Dendritic cell treated with granulocyte-macrophage colony-stimulating factor and Interleukin-4, amounts not matched to agents 40 ng/mL and 50 ng/mL, for 4 days (primary cell): Measurements from ENCODE around the gene MALAT1.

Source experiments
- H3K27ac Mint-ChIP-seq: one replicate; pipeline ENCODE4 v1.8.0; 2022; ENCODE audit warnings: mild to moderate bottlenecking, mixed read lengths
- H3K27me3 Mint-ChIP-seq: one replicate; pipeline ENCODE4 v1.8.0; 2022; ENCODE audit warnings: mild to moderate bottlenecking, mixed read lengths
- H3K36me3 Mint-ChIP-seq: one replicate; pipeline ENCODE4 v1.8.0; 2022; ENCODE audit warnings: low read depth, mixed read lengths
- H3K4me1 Mint-ChIP-seq: one replicate; pipeline ENCODE4 v1.8.0; 2022; ENCODE audit warnings: low read depth, mixed read lengths
- H3K4me3 Mint-ChIP-seq: one replicate; pipeline ENCODE4 v1.8.0; 2022; ENCODE audit warnings: mild to moderate bottlenecking, moderate library complexity, mixed read lengths
- H3K9me3 Mint-ChIP-seq: one replicate; pipeline ENCODE4 v1.8.0; 2022; ENCODE audit warnings: mixed read lengths
- intact Hi-C: fragments of 100-400 bp; cut with micrococcal nuclease; formaldehyde crosslinking; loops from one replicate; pipeline ENCODE4 v1.15.0; 2022

Gene MALAT1

GRCh38 chr11:65498727-65498976 is 193 bp upstream of the MALAT1 start:
- intact Hi-C loops = loop anchor here (5.0 kb wide), 1 partner anchor 116 kb away; the partner anchor contains the start of gene SLC25A45
- no peak overlapping the region for H3K4me3 Mint-ChIP-seq
- H3K4me1 Mint-ChIP-seq = peaks cover 37% of the 10 kb centered on the region
- no peaks in the 10 kb centered on the region for H3K9me3 Mint-ChIP-seq
- H3K27me3 Mint-ChIP-seq = no peaks in the 10 kb centered on the region
- peaks cover 6% of the 10 kb centered on the region for H3K36me3 Mint-ChIP-seq
- H3K27ac Mint-ChIP-seq = no peak overlapping the region

- H3K4me1 Mint-ChIP-seq = peaks cover 36% of the 10 kb centered on the region
- H3K27me3 Mint-ChIP-seq = no peaks in the 10 kb centered on the region
- H3K9me3 Mint-ChIP-seq = no peaks in the 10 kb centered on the region
- no peak overlapping the region for H3K4me3 Mint-ChIP-seq
- intact Hi-C loops = loop anchor here (5.0 kb wide), 1 partner anchor 118 kb away; the partner anchor contains the start of gene SLC25A45
- no peak overlapping the region for H3K27ac Mint-ChIP-seq
- H3K36me3 Mint-ChIP-seq = peaks cover 6% of the 10 kb centered on the region
Measured at GRCh38 chr11:65499713-65500386, 1.0 kb downstream of the MALAT1 start.

- H3K36me3 Mint-ChIP-seq = peaks cover 6% of the 10 kb centered on the region
- no peaks in the 10 kb centered on the region for H3K27me3 Mint-ChIP-seq
- H3K27ac Mint-ChIP-seq = no peak overlapping the region
- peaks cover 44% of the 10 kb centered on the region for H3K4me1 Mint-ChIP-seq
- H3K9me3 Mint-ChIP-seq = no peaks in the 10 kb centered on the region
- intact Hi-C loops = no loop called here
- no peak overlapping the region for H3K4me3 Mint-ChIP-seq
Measured at GRCh38 chr11:65500387-65501185, 1.7 kb downstream of the MALAT1 start.

GRCh38 chr11:65501186-65501471 is 2.3 kb downstream of the MALAT1 start:
- Mint-ChIP-seq H3K36me3 (peaks cover 6% of the 10 kb centered on the region), H3K27ac (no peak overlapping the region), H3K9me3 (no peaks in the 10 kb centered on the region), H3K4me3 (no peak overlapping the region), H3K4me1 (peaks cover 45% of the 10 kb centered on the region), H3K27me3 (no peaks in the 10 kb centered on the region)
- intact Hi-C loops = no loop called here

- intact Hi-C loops = no loop called here
- peaks cover 45% of the 10 kb centered on the region for H3K4me1 Mint-ChIP-seq
- H3K36me3 Mint-ChIP-seq = peaks cover 6% of the 10 kb centered on the region
- no peaks in the 10 kb centered on the region for H3K9me3 Mint-ChIP-seq
- no peaks in the 10 kb centered on the region for H3K27me3 Mint-ChIP-seq
- H3K4me3 Mint-ChIP-seq = no peak overlapping the region
- H3K27ac Mint-ChIP-seq = no peak overlapping the region
Measured at GRCh38 chr11:65501472-65502273, 2.8 kb downstream of the MALAT1 start.

- H3K4me3 Mint-ChIP-seq = no peak overlapping the region
- H3K27me3 Mint-ChIP-seq = no peaks in the 10 kb centered on the region
- H3K9me3 Mint-ChIP-seq = no peaks in the 10 kb centered on the region
- peaks cover 45% of the 10 kb centered on the region for H3K4me1 Mint-ChIP-seq
- no peak overlapping the region for H3K27ac Mint-ChIP-seq
- intact Hi-C loops = no loop called here
- peaks cover 1% of the 10 kb centered on the region for H3K36me3 Mint-ChIP-seq
Measured at GRCh38 chr11:65502274-65502554, 3.4 kb downstream of the MALAT1 start.

GRCh38 chr11:65502555-65503367 is 3.9 kb downstream of the MALAT1 start:
- H3K4me1 Mint-ChIP-seq = peaks cover 49% of the 10 kb centered on the region
- H3K27ac Mint-ChIP-seq = no peak overlapping the region
- H3K36me3 Mint-ChIP-seq = no peaks in the 10 kb centered on the region
- no peaks in the 10 kb centered on the region for H3K9me3 Mint-ChIP-seq
- intact Hi-C loops = no loop called here
- H3K4me3 Mint-ChIP-seq = no peak overlapping the region
- H3K27me3 Mint-ChIP-seq = no peaks in the 10 kb centered on the region

- no peak overlapping the region for H3K27ac Mint-ChIP-seq
- H3K9me3 Mint-ChIP-seq = no peaks in the 10 kb centered on the region
- H3K4me1 Mint-ChIP-seq = peaks cover 52% of the 10 kb centered on the region
Measured at GRCh38 chr11:65503368-65503948, 4.6 kb downstream of the MALAT1 start.

GRCh38 chr11:65503949-65504673 is 5.3 kb downstream of the MALAT1 start:
- no peak overlapping the region for H3K4me3 Mint-ChIP-seq
- H3K4me1 Mint-ChIP-seq = peaks cover 56% of the 10 kb centered on the region
- intact Hi-C loops = no loop called here

More at GRCh38 chr11:65503368-65503948, 4.6 kb downstream of the MALAT1 start:
- Mint-ChIP-seq H3K27me3 (no peaks in the 10 kb centered on the region), H3K36me3 (no peaks in the 10 kb centered on the region), H3K4me3 (no peak overlapping the region)
- intact Hi-C loops = no loop called here

GRCh38 chr11:65504674-65505465 is 6.0 kb downstream of the MALAT1 start:
- Mint-ChIP-seq H3K9me3 (no peaks in the 10 kb centered on the region), H3K36me3 (no peaks in the 10 kb centered on the region), H3K27me3 (no peaks in the 10 kb centered on the region), H3K27ac (no peak overlapping the region), H3K4me3 (no peak overlapping the region), H3K4me1 (peaks cover 56% of the 10 kb centered on the region)
- intact Hi-C loops = no loop called here

More at GRCh38 chr11:65503949-65504673, 5.3 kb downstream of the MALAT1 start:
- H3K27ac Mint-ChIP-seq = no peak overlapping the region
- no peaks in the 10 kb centered on the region for H3K27me3 Mint-ChIP-seq
- H3K9me3 Mint-ChIP-seq = no peaks in the 10 kb centered on the region
- no peaks in the 10 kb centered on the region for H3K36me3 Mint-ChIP-seq

GRCh38 chr11:65505466-65506289 is 6.8 kb downstream of the MALAT1 start:
- Mint-ChIP-seq H3K4me1 (peaks cover 61% of the 10 kb centered on the region), H3K9me3 (no peaks in the 10 kb centered on the region), H3K27me3 (no peaks in the 10 kb centered on the region), H3K27ac (no peak overlapping the region), H3K4me3 (no peak overlapping the region), H3K36me3 (no peaks in the 10 kb centered on the region)
- intact Hi-C loops = no loop called here

- Mint-ChIP-seq H3K4me1 (peaks cover 63% of the 10 kb centered on the region), H3K9me3 (no peaks in the 10 kb centered on the region), H3K36me3 (no peaks in the 10 kb centered on the region), H3K27me3 (no peaks in the 10 kb centered on the region), H3K27ac (no peak overlapping the region), H3K4me3 (no peak overlapping the region)
- intact Hi-C loops = no loop called here
Measured at GRCh38 chr11:65506290-65506771, 7.5 kb downstream of the MALAT1 start.
